Loucy (cell line): ENCODE results near the gene PUM1.

Source experiments
- H2AFZ ChIP-seq: fragments of 200-600 bp; sonication (generic); 2 replicates; pipeline ENCODE4 v1.6.0; 2016; ENCODE audit warnings: antibody characterized with exemption, mild to moderate bottlenecking, low read length, moderate library complexity
- H3F3A ChIP-seq: fragments of 200-600 bp; 2 replicates; pipeline ENCODE4 v1.6.0; 2016; ENCODE audit warnings: antibody characterized with exemption, low read depth, mild to moderate bottlenecking
- H3K27me3 ChIP-seq: fragments of 200-600 bp; sonication (generic); 2 replicates; pipeline ENCODE4 v1.6.1; 2014; ENCODE audit warnings: low read length, mild to moderate bottlenecking; ENCODE audit not compliant: insufficient read depth, poor library complexity, severe bottlenecking
- H3K36me3 ChIP-seq: fragments of 200-600 bp; sonication (generic); 2 replicates; pipeline ENCODE4 v1.6.1; 2016; ENCODE audit warnings: low read length; ENCODE audit not compliant: insufficient read depth
- H3K4me1 ChIP-seq: fragments of 200-600 bp; sonication (generic); 2 replicates; pipeline ENCODE4 v1.5.1; 2014; ENCODE audit warnings: low read length, mild to moderate bottlenecking; ENCODE audit not compliant: insufficient read depth, poor library complexity, severe bottlenecking
- H3K4me2 ChIP-seq: fragments of 200-600 bp; sonication (generic); 2 replicates; pipeline ENCODE4 v1.6.0; 2014; ENCODE audit warnings: antibody characterized with exemption, low read length, low read depth, mild to moderate bottlenecking; ENCODE audit not compliant: poor library complexity, severe bottlenecking
- H3K4me3 ChIP-seq: fragments of 200-600 bp; sonication (generic); 2 replicates; pipeline ENCODE4 v1.5.1; 2014; ENCODE audit warnings: low read length, mild to moderate bottlenecking, mixed read lengths; ENCODE audit not compliant: poor library complexity, severe bottlenecking
- H3K79me2 ChIP-seq: fragments of 200-600 bp; sonication (generic); 2 replicates; pipeline ENCODE4 v1.6.1; 2014; ENCODE audit warnings: low read length; ENCODE audit not compliant: insufficient read depth
- H3K9ac ChIP-seq: fragments of 200-600 bp; sonication (generic); 2 replicates; pipeline ENCODE4 v1.6.0; 2014; ENCODE audit warnings: mild to moderate bottlenecking, low read depth, low read length, moderate library complexity; ENCODE audit not compliant: poor library complexity, severe bottlenecking
- H3K9me2 ChIP-seq: fragments of 200-600 bp; sonication (generic); replicated peaks from 2 replicates; pipeline ENCODE4 v1.6.1; 2016; ENCODE audit warnings: low read depth, low read length, mixed read lengths
- H3K9me3 ChIP-seq: fragments of 200-600 bp; sonication (generic); 2 replicates; pipeline ENCODE4 v1.6.1; 2014; ENCODE audit warnings: mild to moderate bottlenecking, antibody characterized with exemption, low read length, low read depth; ENCODE audit not compliant: insufficient read depth
- H4K20me1 ChIP-seq: fragments of 200-600 bp; sonication (generic); 2 replicates; pipeline ENCODE4 v1.6.0; 2014; ENCODE audit warnings: antibody characterized with exemption, low read length, mild to moderate bottlenecking; ENCODE audit not compliant: insufficient read depth, poor library complexity, severe bottlenecking
- EZH2phosphoT487 ChIP-seq: fragments of 200-600 bp; IDR thresholded peaks from 2 replicates; pipeline ENCODE4 v1.6.1; 2018; ENCODE audit warnings: antibody characterized with exemption, mild to moderate bottlenecking, moderate library complexity, borderline replicate concordance
- TF ChIP-seq, protein P1 (sequence below): fragments of 200-600 bp; sonication (generic); conservative IDR thresholded peaks from 2 replicates; pipeline ENCODE4 v1.5.1; 2014; ENCODE audit warnings: mild to moderate bottlenecking, antibody characterized with exemption, low read length

PUM1 gene

DNA sequence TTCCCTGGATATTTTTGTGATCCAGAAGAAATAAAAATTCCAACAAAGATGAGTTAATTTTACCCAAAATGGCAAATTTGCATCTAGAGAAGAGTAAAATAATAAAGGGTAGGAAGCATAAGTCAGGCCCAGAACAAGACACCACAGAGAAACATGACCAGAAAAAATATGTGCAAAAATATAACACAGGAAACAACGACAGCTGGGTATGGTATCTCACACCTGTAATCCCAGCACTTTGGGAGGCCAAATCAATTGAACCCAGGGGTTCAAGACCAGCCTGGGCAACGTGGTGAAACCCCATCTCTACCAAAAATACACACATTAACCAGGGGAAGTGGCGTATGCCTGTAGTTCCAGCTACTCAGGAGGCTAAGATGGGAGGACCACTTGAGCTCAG is 117.2 kb downstream of the PUM1 start:
- H4K20me1 ChIP-seq: peaks cover 16% of the 10 kb centered on the region
- peaks cover 4% of the 10 kb centered on the region; the same call in 1 of the 2 replicates for H3K79me2 ChIP-seq
- no peak overlapping the region for H2AFZ ChIP-seq
- H3K4me3 ChIP-seq: no peak overlapping the region
- no peak overlapping the region for H3K9ac ChIP-seq
- H3K9me3 ChIP-seq: no peaks in the 10 kb centered on the region
- no peaks in the 10 kb centered on the region for H3K27me3 ChIP-seq
- H3K4me1 ChIP-seq: no peaks in the 10 kb centered on the region
- H3K36me3 ChIP-seq: peaks cover 88% of the 10 kb centered on the region
- no peaks in the 10 kb centered on the region for H3K9me2 ChIP-seq
- no peak for TF ChIP-seq EZH2phosphoT487
- TF ChIP-seq, protein P1, sequence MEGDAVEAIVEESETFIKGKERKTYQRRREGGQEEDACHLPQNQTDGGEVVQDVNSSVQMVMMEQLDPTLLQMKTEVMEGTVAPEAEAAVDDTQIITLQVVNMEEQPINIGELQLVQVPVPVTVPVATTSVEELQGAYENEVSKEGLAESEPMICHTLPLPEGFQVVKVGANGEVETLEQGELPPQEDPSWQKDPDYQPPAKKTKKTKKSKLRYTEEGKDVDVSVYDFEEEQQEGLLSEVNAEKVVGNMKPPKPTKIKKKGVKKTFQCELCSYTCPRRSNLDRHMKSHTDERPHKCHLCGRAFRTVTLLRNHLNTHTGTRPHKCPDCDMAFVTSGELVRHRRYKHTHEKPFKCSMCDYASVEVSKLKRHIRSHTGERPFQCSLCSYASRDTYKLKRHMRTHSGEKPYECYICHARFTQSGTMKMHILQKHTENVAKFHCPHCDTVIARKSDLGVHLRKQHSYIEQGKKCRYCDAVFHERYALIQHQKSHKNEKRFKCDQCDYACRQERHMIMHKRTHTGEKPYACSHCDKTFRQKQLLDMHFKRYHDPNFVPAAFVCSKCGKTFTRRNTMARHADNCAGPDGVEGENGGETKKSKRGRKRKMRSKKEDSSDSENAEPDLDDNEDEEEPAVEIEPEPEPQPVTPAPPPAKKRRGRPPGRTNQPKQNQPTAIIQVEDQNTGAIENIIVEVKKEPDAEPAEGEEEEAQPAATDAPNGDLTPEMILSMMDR: no peak
- H3F3A ChIP-seq: no peaks in the 10 kb centered on the region
- no peak overlapping the region for H3K4me2 ChIP-seq

GRCh38 chr1:30947212-30947611 is 118.3 kb downstream of the PUM1 start:
- H4K20me1 ChIP-seq: peaks cover 14% of the 10 kb centered on the region
- H3K9ac ChIP-seq: no peak overlapping the region
- TF ChIP-seq, protein P1: no peak
- no peak for TF ChIP-seq EZH2phosphoT487
- peaks cover 4% of the 10 kb centered on the region; the same call in 1 of the 2 replicates for H3K79me2 ChIP-seq
- H3K9me2 ChIP-seq: no peaks in the 10 kb centered on the region
- H2AFZ ChIP-seq: no peak overlapping the region
- H3K4me2 ChIP-seq: no peak overlapping the region
- H3K36me3 ChIP-seq: peaks cover 88% of the 10 kb centered on the region
- H3K27me3 ChIP-seq: no peaks in the 10 kb centered on the region
- no peaks in the 10 kb centered on the region for H3K9me3 ChIP-seq
- H3F3A ChIP-seq: no peaks in the 10 kb centered on the region
- H3K4me3 ChIP-seq: no peak overlapping the region
- no peaks in the 10 kb centered on the region for H3K4me1 ChIP-seq

DNA sequence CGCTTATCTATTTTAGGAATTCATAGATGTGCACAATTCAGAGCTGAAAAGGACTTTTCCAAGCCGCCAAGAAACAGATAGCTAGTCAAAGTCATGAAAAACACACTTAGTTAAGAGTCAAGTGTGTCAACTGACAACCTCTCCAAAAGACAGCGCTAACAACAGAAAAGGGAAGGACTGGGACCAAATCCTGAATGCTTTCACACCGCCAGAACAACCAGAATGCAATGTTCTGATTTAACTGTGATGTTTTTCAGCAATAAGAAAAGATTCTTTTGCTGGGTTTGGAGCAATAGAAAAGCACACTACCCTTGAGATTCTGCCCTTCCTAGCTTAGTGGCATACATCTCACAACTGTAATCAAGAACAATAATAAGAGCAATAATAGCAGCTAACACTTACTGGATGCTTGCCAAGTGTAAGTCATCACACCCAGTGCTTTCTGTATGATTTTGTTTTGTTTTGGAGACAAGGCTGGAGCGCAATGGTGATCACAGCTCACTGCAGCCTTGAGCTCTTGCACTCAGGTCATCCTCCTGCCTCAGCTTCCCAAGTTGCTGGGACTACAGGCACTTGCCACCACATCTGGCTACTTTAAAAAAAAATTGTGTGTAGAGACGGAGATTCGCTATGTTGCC is 123.1 kb downstream of the PUM1 start:
- Histone ChIP-seq H3K9ac (no peak overlapping the region), H3K79me2 (no peaks in the 10 kb centered on the region; the same call in 1 of the 2 replicates), H4K20me1 (peaks cover 17% of the 10 kb centered on the region), H3K4me2 (no peak overlapping the region), H3K9me2 (no peaks in the 10 kb centered on the region), H3K4me1 (no peaks in the 10 kb centered on the region), H3F3A (no peaks in the 10 kb centered on the region), H3K27me3 (no peaks in the 10 kb centered on the region), H3K9me3 (no peaks in the 10 kb centered on the region), H2AFZ (no peak overlapping the region), H3K4me3 (no peak overlapping the region), H3K36me3 (peaks cover 88% of the 10 kb centered on the region)
- TF ChIP-seq, protein P1: no peak
- no peak for TF ChIP-seq EZH2phosphoT487
